CD1c-positive myeloid dendritic cell (primary cell): ENCODE data around the gene CENPF.

ENCODE experiments used
- DNase-seq: peaks from one replicate; pipeline ENCODE4 v3.0.0-alpha.2; 2016; ENCODE audit errors: extremely low spot score

Gene CENPF

DNA sequence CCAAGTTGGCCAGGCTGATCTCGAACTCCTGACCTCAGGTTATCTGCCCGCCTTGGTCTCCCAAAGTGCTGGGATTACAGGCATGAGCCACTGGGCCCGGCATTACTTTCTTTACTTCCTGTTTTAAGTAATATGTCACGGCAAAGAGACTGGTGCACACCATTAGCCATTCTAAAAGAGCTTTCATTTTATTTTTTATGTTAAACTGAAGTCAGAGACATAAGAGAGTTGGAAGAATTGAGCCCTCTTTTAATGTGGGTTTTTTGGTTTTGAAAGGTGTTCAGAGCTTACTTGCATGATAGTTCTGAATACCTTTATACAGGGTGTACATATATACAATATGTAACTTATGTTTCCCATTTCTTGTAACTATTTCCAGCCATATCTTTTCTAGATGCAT lies 14.3 kb downstream of the CENPF start:
- no peak for DNase-seq

DNA sequence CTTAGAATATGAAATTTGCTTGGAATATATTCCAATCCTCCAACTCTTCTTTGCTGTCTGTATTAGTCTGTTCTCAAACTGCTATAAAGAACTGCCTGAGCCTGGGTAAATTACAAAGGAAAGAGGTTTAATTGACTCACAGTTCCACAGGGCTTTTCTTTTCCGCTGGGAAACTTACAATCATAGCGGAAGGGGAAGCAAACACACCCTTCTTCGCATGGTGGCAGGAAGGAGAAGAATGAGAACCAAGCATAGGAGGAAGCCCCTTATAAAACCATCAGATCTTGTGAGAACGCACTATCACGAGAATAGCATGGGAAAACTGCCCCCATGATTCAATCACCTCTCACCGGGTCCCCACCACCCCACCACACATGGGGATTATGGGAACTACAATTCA lies 14.8 kb downstream of the CENPF start:
- no peak for DNase-seq

DNA sequence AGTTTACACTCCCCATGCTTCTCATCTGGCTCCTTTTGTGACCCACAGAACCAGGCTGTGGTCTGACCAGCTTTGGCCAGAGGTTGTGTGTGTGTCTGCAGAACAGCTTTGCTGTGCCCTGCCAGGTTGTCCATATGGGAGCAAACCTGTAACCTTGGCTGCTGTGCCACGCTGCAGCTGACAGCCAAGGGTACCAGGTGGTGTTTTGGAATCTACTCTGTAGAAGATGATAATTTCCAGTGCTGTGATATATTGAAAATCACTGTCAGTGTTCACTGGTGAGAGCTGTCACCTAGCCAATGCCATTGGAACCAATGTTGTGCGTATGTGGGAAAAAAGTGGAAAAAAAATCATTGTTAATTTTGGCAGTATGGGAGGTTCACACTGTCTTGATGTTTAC lies 18.2 kb downstream of the CENPF start:
- DNase-seq = no peak

DNA sequence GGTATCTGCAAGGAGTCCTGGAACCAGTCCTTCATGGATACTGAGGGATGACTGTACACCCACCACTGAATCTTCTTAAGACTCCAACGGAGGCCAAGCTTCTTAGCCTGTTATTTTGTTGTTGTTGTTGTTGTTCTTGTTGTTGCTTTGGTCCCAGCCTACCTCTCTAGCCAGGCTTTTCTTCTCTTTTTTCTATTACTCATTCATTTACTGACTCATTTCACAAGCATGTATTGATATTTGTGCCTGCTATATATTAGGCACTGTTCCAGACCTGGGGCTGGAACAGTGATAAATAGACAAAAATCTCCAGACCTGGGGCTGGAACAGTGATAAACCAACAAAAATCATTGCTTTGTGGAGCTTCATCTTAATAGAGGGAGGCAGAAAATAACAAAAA lies 20.4 kb downstream of the CENPF start:
- no peak for DNase-seq

DNA sequence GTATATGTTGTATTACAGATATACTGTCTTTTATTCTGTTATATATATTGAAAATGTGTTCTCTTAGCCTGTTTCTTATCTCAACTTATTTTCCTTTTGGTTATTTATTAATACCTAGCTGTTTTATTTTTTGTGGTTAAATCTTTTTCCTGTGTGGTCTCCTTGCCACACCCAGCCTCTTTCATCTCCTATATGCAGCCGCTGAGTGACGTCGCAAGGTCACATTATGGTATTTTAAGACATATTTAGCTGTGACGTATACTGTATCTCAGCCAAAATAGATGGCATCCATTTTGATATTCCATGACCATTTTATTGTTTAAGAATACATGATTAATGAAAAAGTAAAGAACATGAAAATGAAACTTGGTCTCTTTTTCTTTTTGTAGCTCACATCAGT lies 29.1 kb downstream of the CENPF start:
- DNase-seq = no peak

DNA sequence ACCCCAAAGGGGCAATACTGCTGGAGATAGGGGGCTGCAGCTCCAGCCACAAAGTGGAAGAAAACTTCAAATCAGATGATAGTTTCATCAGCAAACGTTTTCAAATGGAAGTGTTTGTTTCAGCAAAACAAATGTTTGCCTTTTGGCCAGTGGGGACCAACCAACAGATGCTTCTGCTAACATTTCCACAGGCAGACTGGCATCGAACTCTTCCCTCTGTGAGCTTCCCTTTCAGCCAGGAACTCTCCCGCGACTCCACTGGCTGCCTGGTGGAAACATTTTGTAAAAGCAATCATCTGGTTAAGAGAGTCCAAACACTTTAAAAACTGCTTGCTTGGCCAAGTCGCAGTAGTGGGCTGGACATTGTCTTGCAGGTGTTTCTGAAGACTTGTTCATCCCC lies 30.7 kb downstream of the CENPF start:
- DNase-seq = no peak

DNA sequence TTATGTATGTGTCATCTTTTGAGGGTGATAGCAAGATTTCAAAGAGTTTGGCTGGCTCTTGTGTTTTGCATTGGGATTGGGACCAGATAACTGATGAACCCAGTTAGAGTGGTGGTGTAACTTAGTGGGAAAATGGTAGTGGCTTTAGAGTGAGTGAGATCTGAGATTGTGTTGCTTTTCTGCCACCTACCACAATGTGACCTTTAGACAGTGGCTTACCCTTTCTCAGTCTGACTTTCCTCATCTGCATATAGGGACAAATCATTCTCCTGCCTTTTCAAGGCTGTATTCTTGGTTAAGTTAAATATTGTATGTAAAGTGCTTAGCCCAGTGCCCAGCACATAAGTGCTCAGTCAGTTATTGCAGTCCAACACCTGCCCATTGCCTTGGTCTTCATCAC lies 31.3 kb downstream of the CENPF start:
- no peak for DNase-seq

DNA sequence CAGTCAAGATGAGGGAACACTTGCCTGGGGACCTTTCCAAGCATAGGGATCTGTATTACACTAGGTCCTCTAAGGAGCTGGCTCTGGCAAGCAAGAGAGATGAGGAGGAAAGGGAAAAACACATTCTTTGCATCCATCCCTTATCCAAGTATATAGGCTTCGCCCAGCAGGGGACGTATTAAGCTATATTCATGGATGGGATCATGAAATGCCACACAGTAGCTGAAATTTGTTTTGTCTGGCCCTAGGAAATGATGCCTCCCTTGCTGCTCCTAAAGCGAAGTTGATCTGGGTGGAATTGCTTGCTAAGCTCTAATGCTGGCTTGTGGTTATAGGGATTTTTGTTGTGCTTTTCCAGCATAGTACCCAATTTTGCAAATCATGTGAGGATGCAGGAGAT lies 32.1 kb downstream of the CENPF start:
- no peak for DNase-seq

DNA sequence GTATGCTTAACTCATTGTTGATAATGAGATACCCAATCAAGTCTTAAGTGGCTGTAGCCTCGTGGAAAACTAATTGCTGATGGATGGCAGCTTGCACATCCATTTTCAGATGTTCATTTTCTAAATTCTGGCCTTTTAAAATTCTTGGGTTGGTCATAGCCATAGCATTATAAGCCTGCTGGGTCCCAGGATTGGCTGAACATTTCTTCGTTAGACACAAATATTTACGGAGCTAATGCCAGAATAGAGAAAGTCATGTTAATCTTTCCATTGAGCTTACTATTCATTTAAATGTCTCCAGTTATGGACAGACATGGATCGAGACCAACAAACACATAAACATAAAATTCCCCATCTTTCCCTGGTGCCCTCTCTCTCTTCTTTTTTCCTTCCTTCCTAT lies 32.5 kb downstream of the CENPF start:
- no peak for DNase-seq

DNA sequence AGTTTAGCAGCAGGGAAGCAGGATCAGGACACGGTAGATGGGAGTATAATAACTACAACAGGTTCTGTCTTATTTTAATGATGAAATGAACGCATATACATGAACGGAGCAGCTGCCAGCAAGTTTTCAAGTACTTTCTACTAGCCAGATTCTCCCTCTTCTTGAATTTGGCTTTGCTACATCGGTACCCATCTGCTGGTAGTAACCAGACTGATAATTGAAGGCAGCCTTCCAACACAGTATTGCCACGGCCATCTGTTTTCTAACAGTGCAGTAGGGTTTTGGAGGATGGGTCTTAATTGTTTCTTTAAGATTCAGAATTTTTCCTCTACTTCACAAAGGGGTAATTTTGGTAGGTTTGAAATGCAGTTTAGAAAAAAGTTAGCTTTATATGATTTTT lies 33.4 kb downstream of the CENPF start:
- DNase-seq = no peak

DNA sequence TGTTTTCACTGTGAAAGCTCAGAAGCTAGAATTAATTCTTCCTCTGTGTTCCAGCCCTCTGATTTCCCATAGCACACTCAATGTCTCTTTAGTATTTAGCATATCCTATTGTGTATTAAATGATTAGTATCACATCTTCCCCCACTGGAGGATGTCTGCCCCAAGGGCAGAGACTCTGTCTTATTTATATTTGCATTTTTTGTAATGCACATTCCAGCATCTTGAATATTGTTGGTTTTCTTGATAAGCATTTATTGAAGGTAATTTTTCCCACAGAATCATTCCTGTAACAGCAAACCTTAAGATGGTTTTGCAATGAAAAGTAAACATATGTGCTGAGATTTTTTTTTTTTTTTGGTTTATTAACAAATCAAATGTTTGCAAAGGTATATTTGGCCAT lies 34.1 kb downstream of the CENPF start:
- DNase-seq = no peak

DNA sequence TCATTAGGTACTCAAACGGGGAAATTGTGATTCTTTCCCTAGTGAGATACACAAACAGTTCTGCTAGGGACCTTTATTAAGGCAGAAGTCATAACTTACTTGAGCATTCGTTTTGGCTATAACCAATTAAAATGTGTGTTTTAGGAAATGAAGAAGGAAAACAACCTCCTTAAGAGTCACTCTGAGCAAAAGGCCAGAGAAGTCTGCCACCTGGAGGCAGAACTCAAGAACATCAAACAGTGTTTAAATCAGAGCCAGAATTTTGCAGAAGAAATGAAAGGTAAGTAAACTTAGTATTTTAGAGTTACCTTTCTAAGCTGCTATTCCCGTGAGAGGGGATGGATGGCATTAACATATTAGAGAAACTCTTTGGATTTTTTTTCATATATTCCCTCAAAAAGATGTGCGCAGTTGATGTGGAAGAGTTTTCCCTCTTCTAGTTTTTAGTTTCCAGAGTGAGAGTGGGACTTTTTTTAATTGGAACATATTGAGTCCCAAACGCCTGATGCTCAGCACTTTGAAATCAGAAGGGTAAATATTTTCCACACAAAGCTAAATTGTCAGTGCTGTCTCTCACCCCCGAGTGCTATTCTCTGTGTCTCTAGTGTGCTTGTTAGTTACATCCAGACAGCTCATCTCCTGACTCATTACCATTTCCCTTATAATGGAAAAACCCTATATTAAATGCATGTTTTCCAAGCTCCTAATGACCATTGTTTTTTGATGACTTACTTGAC lies 34.9 kb downstream of the CENPF start:
- peak; percentile 43 for DNase-seq

DNA sequence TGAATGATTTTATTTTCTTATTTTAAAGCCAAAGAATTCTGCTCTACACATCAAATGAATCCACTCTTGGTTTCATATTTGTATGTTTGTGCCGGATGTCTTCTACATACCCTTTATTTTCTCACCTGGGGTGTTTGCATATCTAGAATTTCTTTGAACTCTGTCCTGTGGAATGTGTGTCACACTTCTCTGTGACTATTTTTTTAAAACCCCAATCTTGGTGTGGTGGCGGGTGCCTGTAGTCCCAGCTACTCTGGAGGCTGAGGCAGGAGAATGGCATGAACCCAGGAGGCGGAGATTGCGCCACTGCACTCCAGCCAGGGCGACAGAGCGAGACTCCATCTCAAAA lies 35.4 kb downstream of the CENPF start:
- no peak for DNase-seq

DNA sequence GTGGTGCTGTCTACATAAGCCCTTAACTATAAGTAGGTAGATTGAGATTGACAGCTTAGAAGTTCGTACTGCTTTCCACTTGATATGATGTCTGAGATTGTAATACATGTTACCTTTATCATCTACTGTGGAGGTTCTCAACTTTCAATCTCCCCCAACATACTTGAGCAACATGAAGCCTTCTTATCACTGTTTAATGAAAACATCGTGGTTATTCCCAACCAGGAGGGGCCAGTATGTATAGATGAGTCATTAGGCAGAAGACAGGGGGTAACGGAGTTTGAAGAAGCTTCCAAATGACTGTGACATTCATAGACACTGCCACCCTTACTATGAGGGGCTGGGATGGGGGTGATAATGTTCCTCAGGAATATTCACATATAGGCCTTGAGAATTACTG lies 36.0 kb downstream of the CENPF start:
- no peak for DNase-seq

DNA sequence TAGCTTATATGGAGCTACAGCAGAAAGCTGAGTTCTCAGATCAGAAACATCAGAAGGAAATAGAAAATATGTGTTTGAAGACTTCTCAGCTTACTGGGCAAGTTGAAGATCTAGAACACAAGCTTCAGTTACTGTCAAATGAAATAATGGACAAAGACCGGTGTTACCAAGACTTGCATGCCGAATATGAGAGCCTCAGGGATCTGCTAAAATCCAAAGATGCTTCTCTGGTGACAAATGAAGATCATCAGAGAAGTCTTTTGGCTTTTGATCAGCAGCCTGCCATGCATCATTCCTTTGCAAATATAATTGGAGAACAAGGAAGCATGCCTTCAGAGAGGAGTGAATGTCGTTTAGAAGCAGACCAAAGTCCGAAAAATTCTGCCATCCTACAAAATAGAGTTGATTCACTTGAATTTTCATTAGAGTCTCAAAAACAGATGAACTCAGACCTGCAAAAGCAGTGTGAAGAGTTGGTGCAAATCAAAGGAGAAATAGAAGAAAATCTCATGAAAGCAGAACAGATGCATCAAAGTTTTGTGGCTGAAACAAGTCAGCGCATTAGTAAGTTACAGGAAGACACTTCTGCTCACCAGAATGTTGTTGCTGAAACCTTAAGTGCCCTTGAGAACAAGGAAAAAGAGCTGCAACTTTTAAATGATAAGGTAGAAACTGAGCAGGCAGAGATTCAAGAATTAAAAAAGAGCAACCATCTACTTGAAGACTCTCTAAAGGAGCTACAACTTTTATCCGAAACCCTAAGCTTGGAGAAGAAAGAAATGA lies 37.6 kb downstream of the CENPF start:
- no peak for DNase-seq

DNA sequence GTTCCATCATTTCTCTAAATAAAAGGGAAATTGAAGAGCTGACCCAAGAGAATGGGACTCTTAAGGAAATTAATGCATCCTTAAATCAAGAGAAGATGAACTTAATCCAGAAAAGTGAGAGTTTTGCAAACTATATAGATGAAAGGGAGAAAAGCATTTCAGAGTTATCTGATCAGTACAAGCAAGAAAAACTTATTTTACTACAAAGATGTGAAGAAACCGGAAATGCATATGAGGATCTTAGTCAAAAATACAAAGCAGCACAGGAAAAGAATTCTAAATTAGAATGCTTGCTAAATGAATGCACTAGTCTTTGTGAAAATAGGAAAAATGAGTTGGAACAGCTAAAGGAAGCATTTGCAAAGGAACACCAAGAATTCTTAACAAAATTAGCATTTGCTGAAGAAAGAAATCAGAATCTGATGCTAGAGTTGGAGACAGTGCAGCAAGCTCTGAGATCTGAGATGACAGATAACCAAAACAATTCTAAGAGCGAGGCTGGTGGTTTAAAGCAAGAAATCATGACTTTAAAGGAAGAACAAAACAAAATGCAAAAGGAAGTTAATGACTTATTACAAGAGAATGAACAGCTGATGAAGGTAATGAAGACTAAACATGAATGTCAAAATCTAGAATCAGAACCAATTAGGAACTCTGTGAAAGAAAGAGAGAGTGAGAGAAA lies 38.4 kb downstream of the CENPF start:
- no peak for DNase-seq

DNA sequence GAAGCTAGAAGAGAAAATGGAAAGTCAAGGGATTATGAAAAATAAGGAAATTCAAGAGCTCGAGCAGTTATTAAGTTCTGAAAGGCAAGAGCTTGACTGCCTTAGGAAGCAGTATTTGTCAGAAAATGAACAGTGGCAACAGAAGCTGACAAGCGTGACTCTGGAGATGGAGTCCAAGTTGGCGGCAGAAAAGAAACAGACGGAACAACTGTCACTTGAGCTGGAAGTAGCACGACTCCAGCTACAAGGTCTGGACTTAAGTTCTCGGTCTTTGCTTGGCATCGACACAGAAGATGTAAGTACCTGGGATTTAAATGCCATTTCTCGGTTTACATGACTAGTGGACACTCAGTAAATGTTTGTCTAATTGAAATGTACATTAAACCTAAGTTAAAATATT lies 40.0 kb downstream of the CENPF start:
- no peak for DNase-seq

DNA sequence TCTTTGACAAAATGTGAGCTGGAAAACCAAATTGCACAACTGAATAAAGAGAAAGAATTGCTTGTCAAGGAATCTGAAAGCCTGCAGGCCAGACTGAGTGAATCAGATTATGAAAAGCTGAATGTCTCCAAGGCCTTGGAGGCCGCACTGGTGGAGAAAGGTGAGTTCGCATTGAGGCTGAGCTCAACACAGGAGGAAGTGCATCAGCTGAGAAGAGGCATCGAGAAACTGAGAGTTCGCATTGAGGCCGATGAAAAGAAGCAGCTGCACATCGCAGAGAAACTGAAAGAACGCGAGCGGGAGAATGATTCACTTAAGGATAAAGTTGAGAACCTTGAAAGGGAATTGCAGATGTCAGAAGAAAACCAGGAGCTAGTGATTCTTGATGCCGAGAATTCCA lies 42.7 kb downstream of the CENPF start:
- DNase-seq = no peak

DNA sequence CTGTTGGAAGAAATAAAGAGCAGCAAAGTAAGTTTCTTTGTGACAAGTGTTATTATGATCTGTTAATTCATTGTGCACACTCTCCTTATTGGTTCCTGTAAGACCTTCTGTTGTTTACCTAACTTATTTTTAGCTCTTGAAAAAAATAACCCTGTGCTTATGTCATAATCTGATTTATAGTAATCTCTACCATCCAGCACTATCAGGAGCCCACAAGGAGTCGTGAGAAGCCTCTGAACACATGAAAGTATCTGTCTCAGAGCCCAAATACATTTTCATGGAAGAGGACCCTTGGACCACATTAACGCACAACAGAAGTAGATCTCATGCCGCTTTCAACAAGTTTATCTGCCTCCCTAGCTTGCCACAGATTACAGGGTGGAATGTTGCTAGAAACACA lies 45.8 kb downstream of the CENPF start:
- no peak for DNase-seq

DNA sequence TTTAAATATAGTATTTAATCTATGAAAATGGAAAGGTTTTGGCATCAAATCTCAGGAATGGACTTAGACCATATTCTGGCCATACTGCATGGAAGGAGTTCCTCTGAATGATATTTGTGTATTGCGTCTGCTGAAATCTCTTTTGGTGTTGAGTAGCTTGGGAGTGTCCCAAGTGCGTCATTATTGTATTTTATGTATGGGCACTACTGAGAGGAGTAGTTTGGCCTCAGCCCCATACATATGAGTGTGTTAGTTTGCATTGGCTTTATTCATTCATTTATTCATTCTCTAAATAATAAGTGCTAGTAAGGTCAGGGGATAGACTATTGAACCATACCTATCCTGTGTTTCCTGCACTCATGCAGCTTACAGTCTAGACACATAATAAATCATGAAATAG lies 46.6 kb downstream of the CENPF start:
- DNase-seq = no peak

DNA sequence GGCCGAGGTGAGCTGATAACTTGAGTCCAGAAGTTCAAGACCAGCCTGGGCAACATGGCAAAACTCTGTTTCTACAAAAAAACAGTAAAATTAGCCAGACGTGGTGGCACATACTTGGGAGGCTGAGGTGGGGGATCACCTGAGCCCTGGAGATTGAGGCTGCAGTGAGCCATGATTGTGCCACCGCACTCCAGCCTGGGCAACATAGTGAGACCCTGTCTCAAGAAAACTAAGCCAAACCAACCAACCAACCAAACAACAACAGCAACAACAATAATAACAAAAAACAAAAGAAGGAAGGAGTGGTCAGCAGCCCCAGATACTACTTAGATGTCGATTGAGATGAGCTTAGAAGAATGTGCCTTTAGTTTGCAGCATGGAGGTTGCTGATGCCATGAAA lies 47.7 kb downstream of the CENPF start:
- no peak for DNase-seq

DNA sequence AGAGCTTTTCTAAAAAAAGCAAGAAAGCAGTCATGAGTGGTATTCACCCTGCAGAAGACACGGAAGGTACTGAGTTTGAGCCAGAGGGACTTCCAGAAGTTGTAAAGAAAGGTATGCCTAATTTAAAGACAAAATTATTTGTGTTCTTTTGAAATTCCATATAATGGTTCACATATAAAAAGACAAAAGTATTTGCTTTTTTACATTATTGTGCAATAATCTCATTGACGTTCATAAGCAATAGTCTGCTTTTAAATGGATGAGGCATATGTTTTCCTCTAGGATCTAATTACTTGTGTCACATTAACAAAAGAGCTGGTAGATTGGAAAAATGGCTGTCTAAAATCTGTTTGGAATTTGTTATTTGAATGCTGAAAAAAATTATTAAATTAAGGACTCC lies 54.3 kb downstream of the CENPF start:
- no peak for DNase-seq

DNA sequence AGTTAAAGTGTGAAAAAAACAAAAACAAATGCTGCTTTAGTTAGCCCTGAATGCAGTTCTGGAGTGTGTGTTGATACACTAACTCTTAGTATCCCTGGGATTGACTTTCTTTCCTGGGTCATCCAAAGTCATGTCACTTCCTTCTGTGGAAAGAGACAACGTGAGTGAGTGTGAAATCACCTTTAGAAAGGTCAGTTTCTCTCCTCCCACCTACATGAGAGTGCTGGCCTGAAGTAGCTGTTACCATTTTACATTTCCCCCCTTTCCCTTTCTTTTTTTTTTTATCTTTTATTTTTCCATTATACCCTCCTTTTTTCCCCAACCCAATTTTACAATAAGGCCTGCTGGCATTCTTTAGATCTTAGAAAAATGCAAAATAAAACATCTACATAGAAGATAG lies 55.2 kb downstream of the CENPF start:
- DNase-seq = no peak
